Activated CD4-positive, alpha-beta T cell treated with anti-CD3 and anti-CD28 coated beads, Interleukin-2, Interleukin-4, amounts not matched to agents 100 ng/mL and 50 ng/mL, durations not matched to agents 16 hours and 8 hours (primary cell): Measurements from ENCODE around the gene KCNC1.

Source experiments
- DNase-seq: peaks from one replicate; pipeline ENCODE4 v3.0.0-alpha.2; 2020; ENCODE audit warnings: low spot score

KCNC1 gene

DNA sequence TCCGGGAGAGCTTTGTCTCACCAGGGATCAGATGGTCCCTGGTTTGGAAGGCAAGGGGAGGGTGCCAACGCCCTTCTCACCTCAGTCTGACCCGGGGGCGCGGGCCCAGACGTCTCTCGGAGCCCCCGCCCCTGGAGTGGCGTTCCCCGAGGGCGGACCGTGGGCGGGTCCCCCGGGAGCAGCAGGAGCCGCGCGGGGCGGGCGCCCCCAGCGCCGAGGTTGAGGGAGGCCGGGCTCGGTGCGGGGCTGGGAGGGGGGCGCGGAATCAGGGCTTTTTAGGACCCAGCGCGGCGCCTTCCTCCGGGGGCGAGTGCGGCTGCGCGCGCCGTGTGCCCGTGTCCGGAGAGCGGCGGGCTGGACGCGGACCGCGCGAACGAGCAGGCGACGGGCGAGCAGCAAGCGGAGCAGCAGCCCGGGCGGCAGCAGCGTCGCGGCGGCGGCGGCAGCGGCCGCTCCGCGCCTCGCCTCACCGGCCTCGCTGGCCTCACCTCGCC, at the start of gene KCNC1:
Gene KCNC1 (plus strand): TSS at position 364 of the 494 bp plus-strand sequence. CDS start 1,222 bp downstream, outside the sequence.
- no peak for DNase-seq

DNA sequence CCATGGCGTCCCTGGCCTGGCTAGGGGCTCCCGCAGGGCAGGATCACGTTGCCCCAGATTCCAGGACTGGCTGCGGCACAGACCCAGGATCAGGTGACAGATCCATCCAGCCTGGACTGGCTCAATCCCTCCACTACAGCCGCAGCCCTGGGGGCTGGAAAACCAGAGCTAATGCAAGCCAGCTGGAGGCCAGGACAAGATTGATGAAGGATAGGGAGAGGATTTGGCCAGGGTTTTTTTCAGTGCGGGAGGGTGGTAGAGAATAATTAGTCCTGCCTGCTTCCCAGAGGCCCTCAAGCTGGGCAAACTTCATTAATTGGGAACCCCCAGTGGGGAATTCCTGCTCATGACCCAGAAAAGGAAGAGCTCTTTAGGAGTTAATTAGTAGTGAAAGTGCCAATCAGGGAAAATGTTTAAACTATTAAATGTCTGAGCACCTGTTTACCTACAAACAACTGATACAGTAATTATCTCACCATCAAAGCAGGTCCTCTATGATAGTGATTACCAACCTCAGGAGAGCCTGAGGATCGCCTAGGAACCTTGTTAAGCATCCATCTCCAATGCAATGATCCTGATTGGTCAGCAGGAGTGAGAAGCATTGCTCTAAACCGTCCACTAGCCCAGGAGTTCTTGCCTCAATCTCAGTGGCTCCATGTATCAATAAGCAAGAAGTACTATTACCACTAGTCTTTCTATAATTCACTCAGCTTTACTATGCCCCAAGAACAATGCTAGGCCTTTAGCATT, 48.2 kb upstream of the KCNC1 start:
- DNase-seq = no peak

DNA sequence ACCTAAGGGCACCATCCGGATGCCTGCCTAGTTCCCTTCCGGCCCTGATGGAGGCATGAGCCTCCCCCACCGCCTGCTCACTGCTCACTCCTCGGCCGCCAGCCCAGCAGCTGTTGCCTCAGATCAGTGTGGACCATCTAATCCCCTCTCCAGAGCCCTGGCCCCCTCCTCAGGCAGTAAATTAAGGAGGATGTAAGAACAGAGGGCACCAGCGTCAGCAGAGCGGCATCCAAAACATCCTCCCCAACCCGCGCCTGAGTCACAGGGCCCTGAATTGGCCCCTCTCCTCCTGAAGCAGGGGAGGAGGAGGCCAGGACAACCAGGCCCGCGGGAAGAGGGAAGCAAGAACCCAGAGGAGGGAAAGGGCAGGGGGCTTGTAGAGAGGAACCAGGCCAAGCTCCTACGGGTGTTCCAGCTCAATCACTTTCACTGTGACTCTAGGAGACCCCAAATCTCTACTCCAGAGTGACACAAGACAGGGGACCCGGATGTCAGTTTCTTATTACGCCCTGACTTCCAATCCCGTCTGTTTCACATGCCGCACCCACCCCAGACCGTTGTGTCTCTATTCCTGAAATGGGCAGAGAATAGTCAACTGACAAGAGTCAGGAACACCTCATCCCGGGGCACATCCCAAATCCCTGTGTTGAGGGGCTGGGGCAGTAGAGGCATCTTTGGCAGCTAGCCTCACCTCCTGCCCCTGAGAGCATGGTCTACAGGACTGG, 46.5 kb upstream of the KCNC1 start:
- no peak for DNase-seq

DNA sequence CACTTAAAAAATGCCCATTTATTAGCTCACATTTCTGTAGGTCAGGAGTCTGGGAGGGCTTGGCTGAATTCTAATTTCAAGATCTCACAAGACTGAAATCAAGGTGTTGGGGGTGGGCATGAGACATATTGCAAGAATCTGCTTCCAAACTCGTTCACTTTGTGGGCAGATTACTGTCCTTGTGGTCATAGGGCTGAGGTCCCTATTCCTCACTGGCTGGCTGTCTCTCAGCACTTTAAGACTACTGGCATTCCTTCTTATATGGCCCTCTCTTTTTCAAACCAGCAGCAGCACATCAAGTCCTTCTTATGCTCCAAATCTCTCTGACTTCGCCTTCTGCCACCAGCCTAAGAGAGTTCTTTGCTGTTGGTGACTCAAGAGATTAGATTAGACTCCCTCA, 43.0 kb upstream of the KCNC1 start:
- DNase-seq = no peak

DNA sequence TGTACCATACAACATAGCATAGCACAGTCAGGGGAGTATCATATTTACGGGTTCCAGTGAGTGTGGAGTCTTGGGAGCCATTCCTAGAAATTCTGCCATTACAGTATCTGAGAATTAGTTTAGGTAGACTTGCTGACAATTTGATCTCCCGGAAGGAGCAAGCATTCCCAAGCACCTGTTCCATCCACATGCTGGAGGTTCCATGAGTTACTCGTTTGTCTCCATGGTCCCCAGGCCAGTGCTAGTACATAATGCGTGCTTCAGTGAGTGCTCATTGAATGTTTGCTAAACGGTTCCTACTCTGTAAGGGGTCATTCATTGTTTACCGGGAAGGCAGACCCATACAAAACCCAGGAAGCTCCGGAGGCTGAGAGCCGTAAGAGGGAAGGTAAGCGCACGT, 42.6 kb upstream of the KCNC1 start:
- no peak for DNase-seq

DNA sequence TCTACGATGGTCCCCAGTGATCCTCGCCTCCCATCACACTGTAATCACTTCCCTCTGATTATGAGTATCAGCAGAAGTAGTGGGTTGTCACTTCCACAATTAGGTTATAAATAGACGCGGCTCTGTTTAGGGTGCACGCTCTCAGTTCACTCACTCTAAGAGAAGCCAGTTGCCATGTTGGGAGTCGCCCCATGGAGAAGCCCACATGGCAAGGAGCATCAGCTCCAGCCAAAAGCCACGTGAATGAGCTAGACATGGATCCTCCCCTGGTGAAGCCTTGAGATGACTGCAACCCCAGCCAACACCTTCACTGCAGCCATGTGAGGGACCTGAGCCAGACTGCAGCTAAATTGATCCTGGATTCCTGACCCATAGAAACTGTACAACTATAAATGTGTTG, 41.6 kb upstream of the KCNC1 start:
- DNase-seq = no peak

DNA sequence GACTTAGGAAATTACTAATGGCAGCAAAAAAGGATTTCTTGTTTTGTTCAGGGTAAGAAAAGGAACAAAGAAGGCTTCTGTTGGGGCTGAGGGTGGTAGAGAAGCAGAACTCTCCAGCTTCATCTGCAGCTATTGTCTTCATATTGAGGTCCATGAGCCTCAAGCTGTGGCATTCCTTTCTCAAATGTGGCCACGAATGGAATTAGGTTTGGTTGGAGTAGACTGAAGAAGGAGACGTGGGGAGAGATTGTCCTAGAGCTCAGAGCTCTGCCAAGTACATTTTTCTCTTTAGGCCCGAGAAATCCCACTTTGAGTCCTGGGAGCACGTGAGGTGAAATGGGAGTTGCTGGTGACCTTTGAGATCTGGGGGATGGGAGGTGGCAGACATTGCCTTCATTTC, 41.0 kb upstream of the KCNC1 start:
- DNase-seq = no peak

DNA sequence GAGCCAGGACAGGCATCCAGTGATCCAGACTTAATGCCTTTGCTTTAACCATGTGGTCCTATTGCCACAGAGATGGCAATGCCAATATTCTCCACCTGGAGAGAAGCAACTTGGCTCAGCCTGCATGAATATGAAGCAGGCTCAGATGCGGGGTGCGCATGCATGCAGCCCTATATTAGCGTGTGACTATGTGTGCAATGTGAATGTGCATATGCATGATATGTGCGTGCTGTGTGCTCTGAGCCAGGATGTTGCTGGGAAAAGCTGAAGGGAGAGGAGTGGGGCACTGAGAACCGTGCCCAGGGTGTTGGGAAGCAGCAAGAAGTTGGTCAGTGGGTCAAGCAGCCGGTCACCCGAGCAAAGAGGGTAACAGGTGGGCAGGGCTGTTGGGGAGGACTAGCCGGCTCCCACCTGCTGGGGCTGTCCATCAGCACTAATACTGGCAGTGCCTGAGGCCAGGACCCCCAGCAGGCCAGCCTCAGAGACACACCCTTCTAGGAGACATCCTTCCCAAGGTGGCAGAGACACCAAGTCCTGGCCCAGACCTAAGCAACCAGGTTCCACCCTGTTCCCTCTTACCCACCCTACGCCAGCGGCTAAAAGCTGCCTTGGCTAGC, 40.0 kb upstream of the KCNC1 start:
- no peak for DNase-seq

DNA sequence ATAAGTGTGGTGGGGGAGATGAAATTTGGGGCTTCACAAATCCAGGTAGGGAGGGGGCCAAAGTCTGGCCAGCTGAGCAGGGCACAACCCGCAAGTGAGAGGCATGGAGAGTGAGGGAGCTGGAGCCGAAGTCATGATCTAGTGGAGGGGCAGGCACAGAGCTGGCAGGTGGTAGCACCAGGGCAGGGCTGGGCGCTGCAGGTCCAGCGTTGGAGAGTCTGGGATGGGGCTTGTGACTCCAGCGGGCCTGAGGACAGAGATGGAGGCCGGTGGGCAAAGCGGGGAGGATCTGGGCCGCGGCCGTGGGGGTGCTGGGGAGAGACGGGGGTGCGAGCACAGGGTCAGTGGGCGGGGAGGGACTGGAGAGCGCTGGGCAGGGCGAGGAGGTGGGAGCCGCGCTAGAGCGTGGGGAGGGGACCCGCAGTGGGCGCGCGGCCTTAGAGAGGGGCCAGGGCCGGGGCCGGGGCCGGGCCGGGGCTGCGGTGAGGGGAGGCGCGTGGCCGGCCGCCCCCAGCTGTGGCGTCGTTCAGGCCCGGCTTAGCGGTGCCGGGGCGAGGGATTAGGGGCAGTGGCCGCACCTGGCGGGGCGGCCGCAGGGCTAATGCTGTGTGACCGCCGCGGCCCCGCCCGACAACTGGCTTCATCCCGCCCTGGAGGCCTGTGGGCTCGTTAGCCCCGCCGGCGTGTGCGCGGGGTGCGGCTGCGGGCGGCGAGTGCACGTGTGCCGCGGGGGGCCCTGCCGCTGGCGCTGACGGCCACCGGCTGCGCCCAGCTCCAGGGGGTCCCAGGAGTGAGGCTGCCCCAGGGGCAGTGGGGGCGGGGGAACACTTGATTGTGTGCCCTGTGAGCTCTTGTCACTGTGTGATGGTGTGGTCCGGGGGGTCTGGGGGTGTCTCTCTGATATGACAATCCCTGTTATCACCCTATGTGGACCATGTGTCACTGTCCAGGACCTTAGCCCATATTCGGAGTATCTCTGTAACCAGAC, 38.8 kb upstream of the KCNC1 start:
- DNase-seq = no peak

DNA sequence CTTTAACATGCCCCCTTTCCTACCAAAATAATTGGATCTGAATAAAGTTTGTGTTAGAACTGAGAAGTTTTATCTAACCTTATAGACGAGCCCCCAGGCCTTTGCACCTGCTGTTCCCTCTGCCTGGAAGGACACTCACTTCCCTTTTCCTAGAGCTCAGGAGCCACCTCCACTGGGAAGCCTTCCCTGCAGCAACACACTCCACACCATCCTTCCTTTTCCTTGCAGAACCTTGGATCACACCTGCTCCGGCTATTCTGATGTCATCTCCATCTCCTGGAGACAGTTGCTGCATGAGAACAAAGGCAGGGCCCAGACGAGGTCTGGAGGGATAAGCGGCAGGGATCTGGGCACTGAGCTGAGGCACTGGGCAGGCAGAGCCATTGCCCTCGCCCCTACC, 37.8 kb upstream of the KCNC1 start:
- DNase-seq = no peak

DNA sequence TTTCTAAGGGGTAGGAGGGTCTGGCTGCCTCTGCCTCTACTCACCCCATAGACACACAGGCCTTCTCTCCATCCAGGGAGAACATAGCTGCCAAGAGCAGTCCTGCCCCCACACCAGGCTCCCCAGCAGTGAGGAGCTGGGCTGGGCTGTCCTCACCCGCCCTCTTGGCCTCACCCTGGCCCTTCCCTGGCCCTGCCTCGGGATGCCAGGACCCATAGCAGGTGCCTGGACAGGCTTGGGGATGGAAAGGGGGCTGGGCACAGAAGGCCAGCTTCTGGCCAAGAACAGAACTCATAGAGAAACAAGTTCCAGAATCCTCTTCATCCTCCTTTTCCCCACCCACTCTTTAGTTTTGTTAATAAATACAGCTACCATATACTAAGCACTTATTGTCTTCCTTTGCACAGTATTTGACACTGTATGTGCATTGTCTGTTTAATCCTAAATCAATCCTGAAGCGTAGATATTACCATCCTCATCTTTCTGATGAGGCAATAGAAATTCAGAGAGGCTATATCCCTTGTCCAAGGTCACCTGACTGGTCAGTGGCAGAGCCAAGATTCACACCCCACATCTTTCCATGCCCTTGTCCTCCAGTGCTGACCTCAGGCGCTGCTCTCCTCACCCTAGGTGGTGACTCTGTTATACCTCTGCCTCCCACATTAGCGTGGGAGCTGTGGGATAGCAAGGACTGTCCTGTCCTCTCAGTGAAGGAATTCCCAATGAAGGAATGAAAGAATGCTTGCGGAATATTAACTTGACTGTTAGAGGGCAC, 37.2 kb upstream of the KCNC1 start:
- DNase-seq = no peak

DNA sequence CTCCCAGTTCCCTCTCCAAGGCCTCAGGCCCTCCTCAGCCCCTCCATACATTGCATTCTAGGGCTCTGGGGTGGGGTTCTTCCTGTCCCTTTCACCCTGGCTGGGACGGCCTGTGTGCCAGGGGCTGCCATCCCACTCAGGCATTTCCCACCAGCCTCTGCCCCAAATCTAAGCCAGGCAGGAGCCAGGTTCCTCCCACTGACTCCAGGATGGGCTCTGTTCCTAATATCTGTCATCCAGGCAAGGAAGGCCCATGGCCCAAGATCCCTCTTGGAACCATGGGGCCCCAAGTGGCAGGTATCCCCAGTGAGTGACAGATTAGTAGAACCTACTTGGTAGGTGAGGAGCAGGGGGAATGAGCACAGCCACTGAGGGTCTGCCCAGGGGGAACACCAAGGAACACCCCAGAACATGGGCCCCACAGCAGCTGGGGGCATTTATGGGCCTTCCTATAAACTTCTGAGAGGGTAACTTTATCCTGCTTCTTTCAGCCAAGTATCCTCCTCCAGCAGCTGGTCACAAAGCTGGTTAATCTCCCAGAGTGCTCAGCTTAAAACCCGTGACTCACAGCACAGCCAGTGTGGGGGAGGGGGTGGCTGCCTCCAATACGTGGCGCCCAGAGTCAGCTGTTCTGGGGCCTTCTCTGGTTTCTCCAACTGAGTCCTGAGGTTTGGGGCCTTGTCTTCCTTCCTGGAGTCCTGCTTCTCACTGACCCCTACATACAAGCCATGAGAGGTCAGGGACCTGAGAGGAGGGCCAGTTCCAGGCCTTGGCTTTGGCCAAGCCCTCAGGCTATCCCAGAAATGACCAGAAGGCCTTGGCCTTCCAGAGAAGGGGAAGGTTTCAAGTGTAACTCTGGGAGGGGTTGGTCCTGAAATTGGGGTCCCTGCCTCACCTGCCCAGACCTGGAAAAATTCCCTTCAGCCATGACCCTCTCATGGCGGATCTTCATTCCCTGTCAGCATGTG, 35.1 kb upstream of the KCNC1 start:
- no peak for DNase-seq

DNA sequence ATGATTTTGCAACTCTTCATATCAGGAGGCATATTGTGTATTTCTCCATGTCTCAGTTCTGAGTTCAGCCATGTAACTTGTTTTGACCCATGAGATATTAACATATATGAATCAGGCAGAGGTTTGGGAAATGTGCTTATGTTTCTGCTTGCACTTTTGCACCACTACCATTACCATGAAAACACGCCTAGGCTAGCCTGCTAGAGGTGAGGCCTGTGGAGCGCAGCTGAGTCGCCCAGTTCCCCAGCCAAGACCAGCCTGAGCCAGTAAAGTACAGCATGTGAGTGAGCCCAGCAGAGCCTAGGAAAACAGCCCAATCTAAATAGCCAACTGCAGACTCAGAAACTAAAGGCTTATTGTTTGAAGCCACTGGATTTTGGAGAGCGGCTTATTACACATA, 33.6 kb upstream of the KCNC1 start:
- no peak for DNase-seq

DNA sequence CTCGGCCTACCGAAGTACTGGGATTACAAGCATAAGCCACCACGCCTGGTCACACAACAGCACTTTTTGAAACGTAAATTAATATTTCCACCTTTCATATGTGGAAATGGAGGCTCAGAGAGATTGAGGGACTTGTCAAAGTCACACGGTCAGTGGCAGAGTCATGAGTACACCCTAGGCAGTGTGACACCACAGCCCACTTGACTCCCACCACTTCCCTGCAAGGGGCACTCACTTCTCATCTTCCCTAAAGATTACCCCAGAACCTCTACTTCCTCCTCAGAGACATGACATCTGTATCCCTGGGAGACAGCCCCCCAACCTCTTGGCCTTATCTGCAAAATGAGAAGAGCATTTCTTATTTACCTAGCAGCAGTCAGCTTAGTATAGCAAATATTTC, 31.7 kb upstream of the KCNC1 start:
- no peak for DNase-seq

DNA sequence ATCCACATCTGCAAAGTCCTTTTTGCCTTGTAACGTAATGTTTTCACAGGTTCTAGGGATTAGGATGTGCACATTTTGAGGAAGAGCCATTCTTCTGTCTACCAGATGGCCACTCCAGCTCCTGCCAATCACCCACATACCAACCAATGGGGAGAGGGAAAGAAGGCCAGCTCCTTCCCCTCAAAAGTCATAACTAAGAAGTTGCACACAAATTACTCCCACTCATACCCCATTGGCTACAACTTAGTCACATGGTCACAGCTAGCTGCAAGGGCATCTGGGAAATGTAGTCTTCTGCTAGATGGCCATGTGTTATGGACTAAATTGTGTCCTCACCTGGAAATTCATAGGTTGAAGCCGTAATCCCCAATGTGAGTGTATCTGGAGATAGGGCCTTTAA, 30.6 kb upstream of the KCNC1 start:
- DNase-seq = peak; percentile 34

DNA sequence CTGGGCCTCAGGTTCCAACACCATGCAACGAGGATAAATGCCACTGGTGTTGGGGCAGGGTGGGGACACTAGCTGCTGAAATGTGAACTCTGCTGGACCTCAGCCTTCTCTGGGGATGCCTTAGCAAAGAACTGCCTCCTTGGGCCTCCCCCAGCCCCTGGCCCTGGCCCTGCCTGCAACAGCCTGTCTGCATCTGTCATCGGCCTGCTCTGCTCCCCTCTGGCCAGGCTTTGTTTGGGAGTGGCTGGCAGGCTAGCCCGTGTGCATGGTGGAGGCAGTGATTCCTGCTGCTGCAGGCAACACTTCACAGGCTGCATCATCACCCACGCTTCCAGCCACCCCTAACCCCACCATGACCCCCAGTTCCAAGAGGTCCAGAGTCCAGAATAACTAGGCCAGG, 26.8 kb upstream of the KCNC1 start:
- DNase-seq = no peak

DNA sequence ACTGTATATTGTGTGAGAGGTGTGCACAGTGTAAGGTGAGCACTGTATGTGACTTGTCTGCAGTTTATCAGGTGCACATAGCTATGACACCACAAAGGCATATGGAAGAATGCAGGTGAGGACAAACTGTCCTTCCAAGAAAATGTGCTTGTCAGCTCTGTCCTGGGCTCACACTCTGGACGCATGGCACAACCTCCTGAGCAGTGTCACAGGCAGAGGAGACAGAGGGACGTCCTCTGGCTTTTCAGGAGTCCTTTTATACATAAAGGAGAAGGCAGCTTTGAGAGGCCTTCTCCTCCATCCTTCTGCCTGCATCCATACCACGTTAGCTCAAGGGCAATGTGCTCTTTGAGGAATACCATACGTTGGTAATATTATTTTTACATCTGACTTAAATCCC, 22.7 kb upstream of the KCNC1 start:
- DNase-seq = no peak

DNA sequence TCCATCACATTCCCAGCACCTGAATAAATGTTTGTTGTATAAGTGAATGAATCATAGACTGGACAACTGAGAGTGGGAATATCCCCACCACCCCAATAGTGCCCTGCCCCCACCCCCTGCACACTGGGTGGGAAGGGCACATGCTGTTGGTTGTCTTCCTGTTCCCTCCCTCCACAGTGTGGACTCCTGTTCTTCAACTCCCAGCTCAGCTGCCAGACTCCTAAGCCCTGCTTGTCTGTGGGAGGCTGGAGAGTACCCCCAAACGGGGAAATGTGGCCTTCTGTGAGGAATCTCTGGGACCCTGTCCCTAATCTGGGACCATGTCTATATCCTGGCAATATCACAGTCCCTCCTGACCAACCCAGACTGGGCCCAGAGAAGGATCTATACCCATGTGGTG, 20.7 kb upstream of the KCNC1 start:
- DNase-seq = no peak

DNA sequence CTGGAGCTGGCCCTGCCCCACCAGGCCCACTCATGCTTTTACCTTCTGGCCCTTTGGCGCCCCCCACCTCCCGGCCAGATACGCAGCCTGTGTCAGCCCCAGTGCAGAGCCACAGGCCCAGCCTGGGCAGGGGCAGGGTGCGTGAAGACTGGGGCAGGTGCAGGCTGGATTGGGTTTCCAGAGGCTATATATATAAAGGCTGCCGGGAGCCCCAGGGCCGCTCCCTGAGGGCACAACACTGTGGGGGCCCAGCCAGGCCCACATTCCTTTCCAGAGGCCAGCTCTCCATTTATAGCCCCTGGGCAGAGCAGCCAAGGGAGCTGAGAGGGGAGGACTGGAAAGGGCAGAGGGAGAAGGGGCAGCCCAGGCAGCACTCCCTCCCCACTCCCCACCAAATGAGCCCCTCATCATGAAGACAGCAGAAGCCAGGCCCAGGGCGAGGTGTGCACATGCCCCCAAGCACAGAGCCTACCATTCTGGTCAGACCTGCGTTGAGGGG, 20.2 kb upstream of the KCNC1 start:
- no peak for DNase-seq

DNA sequence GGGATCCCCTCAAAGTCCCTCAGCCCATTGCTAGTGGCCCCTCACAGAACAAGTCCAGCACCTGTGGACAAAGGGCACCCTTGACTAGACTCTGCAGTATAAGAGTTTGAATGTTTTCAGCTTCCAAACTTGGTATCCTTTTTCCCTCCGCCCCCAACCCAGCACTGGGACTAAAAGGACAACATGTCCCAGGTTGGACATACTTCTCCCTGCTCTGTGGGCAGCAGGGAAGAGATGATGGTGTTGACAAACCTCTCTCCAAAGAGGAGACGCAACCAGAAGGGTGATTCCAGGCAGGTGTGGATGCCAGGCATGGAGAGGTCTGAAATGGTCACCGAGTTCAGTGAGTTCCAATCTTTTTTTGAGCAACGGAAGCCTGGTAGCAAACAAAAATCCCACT, 19.7 kb upstream of the KCNC1 start:
- DNase-seq = no peak
